ENCODE measurements around the gene UGCG. TPM values are rescaled to one million over a fixed set of nuclear protein-coding genes. Genes with fewer than 3 reads are reported as not detected.

The UGCG gene
- total RNA-seq, 1 experiment from 2014 or later: 23.3 TPM

GRCh38 chr9:111924281-111924680 lies 27.7 kb downstream of the UGCG start:
- no peak overlapping the region for H2BK20ac ChIP-seq (ENCODE audit: low read depth, low read length, poor library complexity, severe bottlenecking)
- no peak overlapping the region for H3K56ac ChIP-seq (ENCODE audit: insufficient read length, low read depth, low read length)
- no peak overlapping the region for H2BK12ac ChIP-seq (ENCODE audit: insufficient read length, low read depth, low read length)
- H2BK120ac ChIP-seq (ENCODE audit: low read depth, low read length, poor library complexity, severe bottlenecking): no peak overlapping the region
- Mint-ChIP-seq H3K4me3 (no peak overlapping the region), H3K27me3 (ENCODE audit: low read depth) (no peaks in the 10 kb centered on the region), H3K27ac (no peak overlapping the region), H3K4me1 (no peaks in the 10 kb centered on the region), H3K9me3 (no peaks in the 10 kb centered on the region), H3K36me3 (ENCODE audit: insufficient read depth in 1 of 3, low read depth in 3 of 3) (peaks cover 2 to 26% (median 25%) of the 10 kb centered on the region in 3 experiments; a peak in 6 of 7 replicates)
- no peak overlapping the region for H2BK5ac ChIP-seq (ENCODE audit: insufficient read length, low read length)
- DNase-seq: no peak
- H4K91ac ChIP-seq (ENCODE audit: insufficient read length, low read depth, low read length): no peak overlapping the region
- no peaks in the 10 kb centered on the region for H3K79me2 ChIP-seq (ENCODE audit: insufficient read depth, low read length)
- no peak overlapping the region for H3T11ph ChIP-seq (ENCODE audit: low read length)
- no peak overlapping the region for H3K14ac ChIP-seq (ENCODE audit: insufficient read depth, low read length)
- no peaks in the 10 kb centered on the region for H3K23me2 ChIP-seq (ENCODE audit: insufficient read length, low read depth, low read length, poor library complexity, severe bottlenecking)
- H3K9ac ChIP-seq (ENCODE audit: extremely low read depth, insufficient read length, low read length): no peak overlapping the region
- TF ChIP-seq, protein P1, sequence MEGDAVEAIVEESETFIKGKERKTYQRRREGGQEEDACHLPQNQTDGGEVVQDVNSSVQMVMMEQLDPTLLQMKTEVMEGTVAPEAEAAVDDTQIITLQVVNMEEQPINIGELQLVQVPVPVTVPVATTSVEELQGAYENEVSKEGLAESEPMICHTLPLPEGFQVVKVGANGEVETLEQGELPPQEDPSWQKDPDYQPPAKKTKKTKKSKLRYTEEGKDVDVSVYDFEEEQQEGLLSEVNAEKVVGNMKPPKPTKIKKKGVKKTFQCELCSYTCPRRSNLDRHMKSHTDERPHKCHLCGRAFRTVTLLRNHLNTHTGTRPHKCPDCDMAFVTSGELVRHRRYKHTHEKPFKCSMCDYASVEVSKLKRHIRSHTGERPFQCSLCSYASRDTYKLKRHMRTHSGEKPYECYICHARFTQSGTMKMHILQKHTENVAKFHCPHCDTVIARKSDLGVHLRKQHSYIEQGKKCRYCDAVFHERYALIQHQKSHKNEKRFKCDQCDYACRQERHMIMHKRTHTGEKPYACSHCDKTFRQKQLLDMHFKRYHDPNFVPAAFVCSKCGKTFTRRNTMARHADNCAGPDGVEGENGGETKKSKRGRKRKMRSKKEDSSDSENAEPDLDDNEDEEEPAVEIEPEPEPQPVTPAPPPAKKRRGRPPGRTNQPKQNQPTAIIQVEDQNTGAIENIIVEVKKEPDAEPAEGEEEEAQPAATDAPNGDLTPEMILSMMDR (conservative IDR thresholded peaks at IDR 0.05): no peak
- peaks cover 3% of the 10 kb centered on the region for H3K79me1 ChIP-seq (ENCODE audit: insufficient read depth, low read depth, low read length, poor library complexity, severe bottlenecking)
- H2AFZ ChIP-seq (ENCODE audit: low read length): no peak overlapping the region
- H4K5ac ChIP-seq (ENCODE audit: insufficient read length, low read depth, low read length): no peak overlapping the region
- no peak overlapping the region for H2AK5ac ChIP-seq (ENCODE audit: insufficient read length, low read length)
- H3K4ac ChIP-seq (ENCODE audit: low read depth, low read length): no peak overlapping the region
- H3K9me3 ChIP-seq (ENCODE audit: control insufficient read depth, low read depth, low read length): no peaks in the 10 kb centered on the region
- no peaks in the 10 kb centered on the region for H3K27me3 ChIP-seq (ENCODE audit: insufficient read depth, low read length)
- no peak overlapping the region for H3K18ac ChIP-seq (ENCODE audit: insufficient read length, low read depth, low read length)
- H3K27ac ChIP-seq (ENCODE audit: insufficient read length, low read depth, low read length): no peak overlapping the region
- H4K20me1 ChIP-seq (ENCODE audit: control insufficient read depth, insufficient read depth, insufficient read length): no peaks in the 10 kb centered on the region
- no peak overlapping the region for H3K23ac ChIP-seq (ENCODE audit: insufficient read length, low read depth, low read length)
- H3K4me2 ChIP-seq (ENCODE audit: insufficient read depth, insufficient read length, low read length): no peak overlapping the region
- H4K8ac ChIP-seq (replicated peaks; ENCODE audit: insufficient read length, low read depth, low read length): no peak overlapping the region
- no peak overlapping the region for H2BK15ac ChIP-seq (ENCODE audit: low read depth, low read length)
- H3K4me1 ChIP-seq (ENCODE audit: insufficient read depth, low read length): no peaks in the 10 kb centered on the region

All from H9 (cell line).